ENCODE results near the gene ASNSD1.
A peak's percentile ranks its signal among the peaks of the same experiment; 100 is the strongest.
"Not testable (repeated sequence)": the region's sequence is repeated elsewhere in the genome, so short reads cannot be mapped to it uniquely, and the experiment has no call there.

ASNSD1 gene

GRCh38 chr2:189648846-189649509 is 12.3 kb upstream of the ASNSD1 start:
- DNase-seq (ENCODE audit: low read depth): peak; percentile 65

GRCh38 chr2:189651284-189651683 is 10.0 kb upstream of the ASNSD1 start:
- no peak for DNase-seq (ENCODE audit: low read depth)

DNA sequence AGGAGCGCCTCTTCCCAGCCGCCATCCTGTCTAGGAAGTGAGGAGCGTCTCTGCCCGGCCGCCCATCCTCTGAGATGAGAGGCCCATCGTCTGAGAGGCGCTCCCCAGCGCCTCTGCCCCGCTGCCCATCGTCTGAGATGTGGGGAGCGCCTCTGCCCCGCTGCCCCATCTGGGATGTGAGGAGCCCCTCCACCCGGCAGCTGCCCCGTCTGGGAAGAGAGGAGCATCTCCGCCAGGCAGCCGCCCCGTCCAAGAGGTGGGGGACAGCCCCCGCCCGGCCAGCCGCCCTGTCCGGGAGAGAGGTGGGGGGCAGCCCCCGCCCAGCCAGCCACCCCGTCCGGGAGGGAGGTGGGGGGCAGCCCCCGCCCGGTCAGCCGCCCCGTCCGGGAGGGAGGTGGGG is 7.8 kb upstream of the ASNSD1 start:
- DNase-seq (ENCODE audit: low read depth): not testable (repeated sequence)

DNA sequence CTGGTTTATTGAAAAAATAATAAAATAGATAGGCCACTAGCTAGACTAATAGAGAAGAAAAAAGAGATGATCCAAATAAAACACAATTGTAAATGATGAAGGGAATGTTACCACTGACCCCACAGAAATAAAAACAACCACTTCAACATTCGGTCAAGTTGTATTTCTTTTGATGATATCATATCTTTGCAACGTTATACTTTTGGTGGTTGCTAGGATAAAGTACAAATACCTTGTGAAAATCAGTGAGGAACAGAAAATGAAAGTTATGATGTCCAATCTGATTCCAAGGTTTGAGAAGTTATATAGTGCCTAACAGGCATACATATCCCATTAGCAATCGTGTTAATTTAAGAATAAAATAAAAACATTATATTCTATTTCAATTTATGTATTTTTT is 6.6 kb upstream of the ASNSD1 start:
- peak; percentile 28 for DNase-seq (ENCODE audit: low read depth)

- DNase-seq (ENCODE audit: low read depth): peak; percentile 27
Observed at GRCh38 chr2:189657867-189658266, 3.4 kb upstream of the ASNSD1 start.

DNA sequence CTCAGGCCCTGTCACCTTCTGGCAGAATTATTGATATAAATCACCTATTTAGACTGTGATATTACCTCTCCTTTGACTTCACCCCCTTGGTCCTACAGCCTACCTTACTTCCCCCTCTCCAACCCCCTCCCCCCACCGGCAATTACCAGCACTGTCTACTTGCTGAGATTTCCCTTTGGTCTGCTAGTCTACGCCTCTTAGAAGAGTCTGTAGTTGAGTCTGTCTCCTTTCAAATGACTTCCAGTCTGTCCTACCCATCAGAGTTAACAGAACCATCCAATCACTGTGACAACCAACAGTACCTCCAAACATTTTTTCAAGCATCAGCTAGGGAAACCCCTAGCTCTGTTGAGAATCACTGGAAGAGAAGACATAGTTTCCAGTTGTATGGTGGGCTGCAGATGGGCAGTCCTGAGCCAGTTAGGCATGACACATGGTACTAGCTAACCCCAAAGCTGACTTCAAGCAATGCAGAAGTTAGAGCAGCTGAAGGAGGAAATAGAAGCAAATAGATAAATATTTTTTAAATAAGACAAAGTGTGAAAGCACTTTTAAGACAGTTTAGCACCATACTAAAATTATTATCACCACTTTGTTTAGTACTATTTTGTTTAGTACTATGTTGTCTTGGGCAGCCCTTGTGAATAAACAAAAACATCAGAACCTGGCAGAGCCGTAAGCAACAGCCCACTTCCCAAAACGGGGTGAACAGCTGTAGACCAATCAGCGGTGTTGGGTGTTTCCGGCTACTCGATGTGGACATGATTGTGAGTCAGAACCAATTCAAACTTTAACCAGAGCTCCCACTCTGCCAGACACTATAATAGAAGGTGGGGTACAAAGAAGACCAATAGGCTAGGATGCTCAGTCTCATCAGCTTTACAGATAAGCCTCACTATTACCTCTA is 2.7 kb upstream of the ASNSD1 start:
- DNase-seq (ENCODE audit: low read depth): no peak

- DNase-seq (ENCODE audit: low read depth): no peak
Observed at GRCh38 chr2:189659734-189660133, 1.5 kb upstream of the ASNSD1 start.

- DNase-seq (ENCODE audit: low read depth): no peak
Observed at GRCh38 chr2:189660803-189661147, 484 bp upstream of the ASNSD1 start.

DNA sequence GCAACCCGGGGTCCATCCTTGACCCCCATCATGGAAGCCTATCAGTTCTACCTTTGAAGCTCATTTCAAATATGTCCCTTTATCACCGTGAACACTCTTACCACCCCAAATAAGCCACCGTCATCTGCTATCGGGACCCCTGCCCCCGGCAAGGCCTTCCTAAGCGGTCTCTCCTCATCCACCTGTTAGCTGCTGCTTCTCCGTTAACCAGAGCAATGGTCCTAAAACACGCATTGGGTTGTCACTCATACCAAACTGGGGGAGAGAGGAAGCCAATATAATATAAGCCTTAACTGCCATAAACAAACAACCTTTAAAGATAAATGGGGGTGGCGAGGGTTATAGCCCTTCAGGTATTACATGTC is 680 bp downstream of the ASNSD1 start:
- DNase-seq (ENCODE audit: low read depth): no peak

DNA sequence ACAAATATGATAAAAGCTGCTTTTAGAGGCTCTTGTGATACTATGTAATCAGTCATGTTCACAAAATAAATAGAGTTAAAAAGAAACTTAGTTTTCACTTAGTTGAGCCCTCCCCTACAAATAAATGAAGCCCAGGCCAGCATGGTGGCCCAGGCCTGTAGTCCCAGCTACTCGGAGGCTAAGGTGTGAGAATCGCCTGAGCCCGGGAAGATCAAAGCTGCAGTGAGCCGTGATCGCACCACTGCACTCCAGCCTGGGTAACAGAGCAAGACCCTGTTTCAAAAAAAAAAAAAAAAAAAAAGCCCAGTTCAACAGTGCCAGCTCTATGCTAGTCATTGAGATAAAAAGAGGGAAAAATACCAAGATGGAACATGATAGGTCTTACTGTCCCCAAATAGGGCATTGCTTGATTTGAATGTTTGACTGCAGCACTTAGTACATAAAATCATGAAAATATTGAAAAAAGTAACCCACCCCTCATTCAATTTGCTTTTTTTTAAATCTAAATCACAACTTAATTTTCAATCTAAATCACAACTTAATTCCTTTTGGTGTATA is 1.5 kb downstream of the ASNSD1 start:
- DNase-seq (ENCODE audit: low read depth): no peak

DNA sequence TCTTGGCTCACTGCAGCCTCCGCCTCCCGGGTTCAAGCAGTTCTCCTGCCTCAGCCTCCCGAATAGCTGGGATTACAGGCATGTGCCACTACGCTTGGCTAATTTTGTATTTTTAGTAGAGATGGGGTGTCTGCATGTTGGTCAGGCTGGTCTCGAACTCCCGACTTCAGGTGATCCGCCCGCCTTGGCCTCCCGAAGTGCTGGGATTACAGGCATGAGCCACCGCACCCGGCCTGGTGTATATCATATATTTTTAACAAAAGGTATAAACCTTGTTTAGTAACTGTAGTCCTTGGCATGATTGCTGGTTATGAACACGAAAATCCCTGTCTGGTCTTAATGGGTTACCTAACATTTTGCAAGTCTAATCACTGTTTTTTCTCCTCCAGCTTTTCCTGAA is 2.1 kb downstream of the ASNSD1 start:
- not testable (repeated sequence) for DNase-seq (ENCODE audit: low read depth)

- no peak for DNase-seq (ENCODE audit: low read depth)
Observed at GRCh38 chr2:189669913-189670312, 8.7 kb downstream of the ASNSD1 start.

- no peak for DNase-seq (ENCODE audit: low read depth)
Observed at GRCh38 chr2:189673661-189674373, 12.6 kb downstream of the ASNSD1 start.

DNA sequence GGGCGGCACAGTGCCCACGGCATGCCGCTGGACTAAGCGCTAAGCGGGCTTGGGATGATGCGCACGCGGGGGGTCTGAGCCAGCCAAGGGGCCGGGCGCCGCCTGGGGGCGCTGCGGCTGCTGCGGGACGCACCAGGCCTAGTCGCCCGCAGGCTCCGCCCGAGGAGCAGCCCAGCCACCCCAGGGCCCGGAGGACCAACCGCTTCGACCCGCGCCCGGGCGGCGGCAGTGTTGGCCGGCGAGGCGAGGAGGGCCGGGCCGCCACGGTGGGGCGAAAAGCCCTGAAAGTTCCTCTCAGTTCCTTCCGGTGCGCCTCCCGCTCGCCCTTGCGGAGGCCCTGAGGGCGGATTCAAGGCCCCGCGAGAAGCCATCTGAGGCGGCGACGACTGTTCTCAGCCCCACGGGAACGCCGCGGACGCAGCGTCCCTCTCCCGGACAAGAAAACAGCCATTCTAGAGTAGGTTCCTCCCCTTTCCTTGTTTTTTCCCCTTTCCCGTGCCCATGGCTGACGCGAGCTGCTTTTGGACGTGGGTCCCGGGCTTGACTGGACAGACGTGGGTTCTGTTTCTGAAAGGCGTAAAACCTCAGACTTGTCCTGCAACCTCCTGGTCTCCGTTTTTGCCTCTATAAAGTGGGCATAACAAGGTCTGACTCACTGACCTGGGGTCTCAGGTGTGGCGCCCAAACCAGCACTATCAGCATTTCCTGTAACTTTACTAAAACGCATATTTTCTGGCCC is 13.3 kb downstream of the ASNSD1 start, which contains the start of gene ANKAR:
TSS of gene ANKAR (plus strand) at position 297 of the 739 bp plus-strand sequence. CDS start 1,821 bp downstream, outside the sequence.
- peak; percentile 93 for DNase-seq (ENCODE audit: low read depth)

DNA sequence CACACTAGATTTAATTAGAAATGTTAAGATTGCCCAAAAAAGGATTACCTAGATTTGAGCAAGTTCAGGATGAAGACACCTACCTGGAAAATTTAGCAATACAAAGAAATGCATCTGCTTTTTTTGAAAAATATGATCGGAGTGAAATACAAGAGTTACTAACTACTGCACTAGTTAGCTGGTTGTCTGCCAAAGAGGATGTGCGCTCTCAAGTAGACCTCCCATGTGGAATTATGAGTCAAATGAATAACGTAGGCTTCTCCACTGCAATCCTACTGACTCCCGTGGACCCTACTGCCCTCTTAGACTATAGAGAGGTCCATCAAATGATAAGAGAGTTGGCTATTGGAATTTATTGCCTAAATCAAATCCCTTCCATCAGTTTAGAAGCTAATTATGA is 15.2 kb downstream of the ASNSD1 start:
- DNase-seq (ENCODE audit: low read depth): peak; percentile 23

DNA sequence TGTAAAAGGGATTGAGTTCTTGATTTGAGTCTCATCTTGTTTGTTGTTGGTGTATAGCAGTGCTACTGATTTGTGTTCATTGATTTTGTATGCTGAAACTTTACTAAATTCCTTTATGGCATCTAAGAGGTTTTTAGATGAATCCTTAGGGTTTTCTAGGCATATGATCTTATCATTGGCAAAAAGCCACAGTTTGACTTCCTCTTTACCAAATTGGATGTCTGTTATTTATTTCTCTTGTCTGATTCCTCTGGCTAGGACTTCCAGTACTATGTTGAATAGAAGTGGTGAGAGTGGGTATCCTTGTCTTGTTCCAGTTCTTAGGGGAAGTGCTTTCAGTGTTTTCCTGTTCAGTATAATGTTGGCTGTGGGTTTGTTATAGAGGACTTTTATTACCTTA is 18.0 kb downstream of the ASNSD1 start:
- peak; percentile 30 for DNase-seq (ENCODE audit: low read depth)

GRCh38 chr2:189681203-189681602 is 19.9 kb downstream of the ASNSD1 start:
- DNase-seq (ENCODE audit: low read depth): no peak

GRCh38 chr2:189681903-189682302 is 20.6 kb downstream of the ASNSD1 start:
- peak; percentile 38 for DNase-seq (ENCODE audit: low read depth)

DNA sequence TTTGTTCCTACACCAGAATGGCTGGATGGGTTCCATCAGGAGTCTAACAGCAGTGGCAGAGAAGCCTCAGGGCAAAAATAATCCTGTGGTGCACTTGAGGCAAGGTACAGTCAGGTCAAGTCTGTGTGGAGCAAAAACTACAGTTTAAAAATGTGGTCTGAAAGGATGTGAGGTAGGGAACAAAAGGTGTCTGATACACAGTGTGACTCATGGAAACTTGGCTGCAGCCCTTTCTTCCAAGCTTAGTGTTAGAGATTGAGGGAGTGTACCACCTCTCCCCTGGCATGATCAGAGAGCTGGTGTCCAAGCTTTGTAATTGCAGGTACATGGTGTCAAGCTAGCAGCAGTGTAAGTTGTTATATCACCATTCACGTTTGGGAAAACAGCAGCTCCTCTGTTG is 22.1 kb downstream of the ASNSD1 start:
- no peak for DNase-seq (ENCODE audit: low read depth)

- no peak for DNase-seq (ENCODE audit: low read depth)
Observed at GRCh38 chr2:189684811-189685210, 23.6 kb downstream of the ASNSD1 start.

- peak; percentile 77 for DNase-seq (ENCODE audit: low read depth)
Observed at GRCh38 chr2:189685540-189686229, 24.4 kb downstream of the ASNSD1 start.

Data from EH (cell line).